IMR-90 (cell line): Measurements from ENCODE around the gene NTM. TPM values are rescaled to one million over a fixed set of nuclear protein-coding genes. Genes with fewer than 3 reads are reported as not detected.

Experiments
- ATAC-seq: fragments of 200-7000 bp; cut with Tn5 transposase; 2 replicates; pipeline ENCODE4 v1.9.1; 2020; ENCODE audit warnings: low read depth, mild to moderate bottlenecking, moderate library complexity
- BruUV-seq: library from RNA; stranded (reverse); fragments of 400-500 nt; replicated peaks from 2 replicates; lab custom pipeline; 2021; lab: Mats Ljungman, UMichigan
- CTCF ChIA-PET: fragments of 300-600 bp; formaldehyde crosslinking; extraction: SDS; loops from one replicate; lab custom pipeline; 2021; ENCODE audit warnings: antibody characterized with exemption; lab: Yijun Ruan, JAX
- POLR2A ChIA-PET: fragments of 300-600 bp; sonication (Branson Sonifier 250); formaldehyde crosslinking; loops from one replicate; lab custom pipeline; 2022; ENCODE audit warnings: antibody characterized with exemption; ENCODE audit not compliant: unreplicated experiment; lab: Charles Lee
- DNase-seq: peaks from one replicate; pipeline ENCODE4 v3.0.0; 2013
- H2AFZ ChIP-seq: replicated peaks from 2 replicates; pipeline ENCODE3; 2013; ENCODE audit warnings: low read length, mild to moderate bottlenecking; ENCODE audit not compliant: poor library complexity
- H2AK5ac ChIP-seq: 2 replicates; pipeline ENCODE4 v1.6.1; 2013; ENCODE audit warnings: low read depth, low read length, inconsistent platforms
- H2AK9ac ChIP-seq: replicated peaks from 2 replicates; pipeline ENCODE3; 2013; ENCODE audit warnings: mild to moderate bottlenecking, low read depth, low read length, moderate library complexity; ENCODE audit not compliant: poor library complexity
- H2BK120ac ChIP-seq: 2 replicates; pipeline ENCODE4 v1.6.1; 2013; ENCODE audit warnings: low read depth, low read length, inconsistent platforms
- H2BK15ac ChIP-seq: 3 replicates; pipeline ENCODE4 v1.6.1; 2013; ENCODE audit warnings: low read depth, low read length, inconsistent platforms
- H2BK20ac ChIP-seq: 2 replicates; pipeline ENCODE4 v1.6.1; 2013; ENCODE audit warnings: low read depth, mild to moderate bottlenecking, inconsistent platforms, low read length, moderate library complexity
- H2BK5ac ChIP-seq: 2 replicates; pipeline ENCODE4 v1.6.1; 2013; ENCODE audit warnings: mild to moderate bottlenecking, low read depth, low read length, inconsistent platforms; ENCODE audit not compliant: poor library complexity, severe bottlenecking
- H3K14ac ChIP-seq: replicated peaks from 2 replicates; pipeline ENCODE4 v1.6.1; 2013; ENCODE audit warnings: low read depth, low read length, inconsistent platforms
- H3K18ac ChIP-seq: 2 replicates; pipeline ENCODE4 v1.6.1; 2013; ENCODE audit warnings: low read depth, low read length, control low read depth
- H3K23ac ChIP-seq: 2 replicates; pipeline ENCODE4 v1.6.1; 2013; ENCODE audit warnings: low read depth, low read length, inconsistent platforms
- H3K27ac ChIP-seq: 2 replicates; pipeline ENCODE4 v1.5.1; 2013; ENCODE audit warnings: mild to moderate bottlenecking, control low read depth, low read length; ENCODE audit not compliant: insufficient read depth
- H3K27me3 ChIP-seq: 2 replicates; pipeline ENCODE4 v1.6.1; 2013; ENCODE audit warnings: low read length; ENCODE audit not compliant: control insufficient read depth, insufficient read depth
- H3K36me3 ChIP-seq: 2 replicates; pipeline ENCODE4 v1.6.1; 2013; ENCODE audit warnings: low read length, mixed read lengths; ENCODE audit not compliant: control insufficient read depth, insufficient read depth
- H3K4ac ChIP-seq: 2 replicates; pipeline ENCODE4 v1.6.1; 2013; ENCODE audit warnings: low read depth, low read length, inconsistent platforms
- H3K4me1 ChIP-seq: 2 replicates; pipeline ENCODE4 v1.6.1; 2013; ENCODE audit warnings: low read length, mixed read lengths; ENCODE audit not compliant: control insufficient read depth, insufficient read depth
- H3K4me2 ChIP-seq: 2 replicates; pipeline ENCODE4 v1.6.1; 2013; ENCODE audit warnings: low read depth, mild to moderate bottlenecking, control low read depth, low read length, moderate library complexity
- H3K4me3 ChIP-seq: 2 replicates; pipeline ENCODE4 v1.5.1; 2013; ENCODE audit warnings: low read depth, mild to moderate bottlenecking, control low read depth, low read length, moderate library complexity; ENCODE audit not compliant: insufficient read depth
- H3K56ac ChIP-seq: 2 replicates; pipeline ENCODE4 v1.6.1; 2013; ENCODE audit warnings: low read length, inconsistent platforms; ENCODE audit not compliant: insufficient read depth; ENCODE audit errors: extremely low read depth
- H3K79me1 ChIP-seq, 2 experiments: 2 replicates each; pipeline ENCODE4 v1.6.1; 2013; ENCODE audit warnings: low read length in 2 of 2, inconsistent platforms in 1 of 2, low read depth in 1 of 2
- H3K9ac ChIP-seq: 2 replicates; pipeline ENCODE4 v1.6.1; 2013; ENCODE audit warnings: low read depth, low read length, control low read depth
- H3K9me1 ChIP-seq: 2 replicates; pipeline ENCODE4 v1.6.1; 2013; ENCODE audit warnings: low read length, inconsistent platforms; ENCODE audit not compliant: insufficient read depth
- H3K9me3 ChIP-seq: 2 replicates; pipeline ENCODE4 v1.6.1; 2013; ENCODE audit warnings: low read length; ENCODE audit not compliant: control insufficient read depth, insufficient read depth
- H4K20me1 ChIP-seq: 2 replicates; pipeline ENCODE4 v1.6.1; 2013; ENCODE audit warnings: low read length, inconsistent platforms; ENCODE audit not compliant: insufficient read depth
- H4K5ac ChIP-seq: 2 replicates; pipeline ENCODE4 v1.6.1; 2013; ENCODE audit warnings: mild to moderate bottlenecking, low read depth, low read length, control low read depth
- H4K8ac ChIP-seq, 2 experiments: 2 replicates each; pipeline ENCODE4 v1.6.1; 2013; ENCODE audit warnings: low read depth in 2 of 2, low read length in 2 of 2, control low read depth in 1 of 2, inconsistent platforms in 1 of 2
- H4K91ac ChIP-seq: 2 replicates; pipeline ENCODE4 v1.6.1; 2013; ENCODE audit warnings: low read depth, low read length, inconsistent platforms; ENCODE audit not compliant: insufficient read depth
- MAFK ChIP-seq: IDR thresholded peaks from 2 replicates; pipeline ENCODE4 v1.6.1; 2012; ENCODE audit warnings: low read depth, low read length, improper control_type of control experiment
- RFX5 ChIP-seq: IDR thresholded peaks from 2 replicates; pipeline ENCODE4 v1.8.0; 2012; ENCODE audit warnings: low read depth, mild to moderate bottlenecking, low read length, moderate library complexity
- WGBS, 2 experiments: methylation state at CpG; one replicate each; pipeline versions ENCODE4 v1.1.5 to v1.1.7; 2013; ENCODE audit warnings: missing lambda C conversion rate in 2 of 2; ENCODE audit not compliant: insufficient read length in 1 of 2; ENCODE audit errors: extremely low coverage in 2 of 2; 5-methylcytosine and 5-hydroxymethylcytosine counted together
- dilution Hi-C: fragments of 300-500 bp; cut with HindIII; formaldehyde crosslinking; loops from one replicate; pipeline ENCODE4 v1.14.3; 2018; ENCODE audit warnings: low sequenced_read_pairs; ENCODE audit not compliant: unreplicated experiment
- in situ Hi-C: fragments of 300-500 bp; cut with MboI; formaldehyde crosslinking; loops from 3 replicates; pipeline ENCODE4 v1.14.3; 2019; ENCODE audit warnings: low sequenced_read_pairs, inconsistent platforms, mixed read lengths
- intact Hi-C: fragments of 100-400 bp; cut with micrococcal nuclease; formaldehyde crosslinking; loops from 2 replicates; pipeline ENCODE4 v1.10.0; 2022
- polyA plus RNA-seq, 3 experiments: library from polyadenylated mRNA; depleted of rRNA; stranded (reverse); fragments of >200 nt; gene quantifications; 2 replicates each; pipeline ENCODE4 v1.2.3, GENCODE V29; 2012; ENCODE audit warnings: low replicate concordance in 1 of 3
- total RNA-seq: library from RNA; depleted of rRNA; stranded (reverse); fragments of >200 nt; gene quantifications from 2 replicates; pipeline ENCODE4 v1.2.3, GENCODE V29; 2012

NTM gene
- total and polyA plus RNA-seq, 2 of the 4 experiments (the other 2 are of a cell fraction): 19.5 to 25.5 TPM

DNA sequence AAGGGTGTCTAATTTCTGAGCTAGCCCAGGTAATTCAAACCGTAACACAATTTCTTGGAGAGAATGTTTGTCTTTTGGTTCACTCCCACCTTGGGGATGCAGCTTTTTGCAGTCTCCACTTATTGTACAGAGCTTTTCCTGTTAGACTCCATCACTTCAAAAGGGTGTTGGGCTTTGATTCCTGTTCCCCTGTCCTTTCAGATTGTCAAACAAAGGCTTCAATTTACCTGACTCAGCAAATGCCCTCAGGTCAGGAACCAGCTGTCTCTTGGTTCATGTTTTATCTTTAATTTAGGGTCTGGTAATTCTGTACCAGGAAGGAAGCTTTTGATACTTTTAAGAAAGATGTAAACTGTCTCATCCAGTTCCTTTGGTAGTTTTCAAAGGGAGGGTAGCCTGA lies 880.6 kb downstream of the NTM start:
- H3K27ac ChIP-seq: no peak overlapping the region
- WGBS, 2 experiments: no CpG with 5 or more reads among the region's 1 CpG
- H3K27me3 ChIP-seq: no peaks in the 10 kb centered on the region
- H3K56ac ChIP-seq: no peak overlapping the region
- no peak overlapping the region for H2BK20ac ChIP-seq
- H3K14ac ChIP-seq: no peak overlapping the region
- no peak overlapping the region for H4K5ac ChIP-seq
- no peak overlapping the region for H3K4ac ChIP-seq
- no peak overlapping the region for H4K91ac ChIP-seq
- H3K18ac ChIP-seq: no peak overlapping the region
- H3K9me1 ChIP-seq: no peaks in the 10 kb centered on the region; the same call in 1 of the 2 replicates
- no peak overlapping the region for H2BK15ac ChIP-seq
- H2BK120ac ChIP-seq: no peak overlapping the region
- no peak overlapping the region for H2AK5ac ChIP-seq
- intact Hi-C loops (no loop called here), in situ Hi-C loops (no loop called here), dilution Hi-C loops (no loop called here)
- no peak overlapping the region for H2AFZ ChIP-seq
- H3K23ac ChIP-seq: no peak overlapping the region
- no peak overlapping the region for H3K4me2 ChIP-seq
- TF ChIP-seq MAFK: peak; percentile 93
- TF ChIP-seq RFX5: no peak
- no peaks in the 10 kb centered on the region for H4K20me1 ChIP-seq
- DNase-seq (no peak), ATAC-seq (no peak)
- H2BK5ac ChIP-seq: no peak overlapping the region
- ChIA-PET CTCF (interaction anchor here (0.6 to 1.3 kb wide), 3 partner anchors 8 to 99 kb away, joined by 3 to 5 read pairs (median 3); no protein-coding TSS in a partner anchor), POLR2A (no interaction called here)
- H3K79me1 ChIP-seq: 0 out of 4 replicates have a peak, but pooled peaks cover 0 to 4% of the 10 kb centered on the region in 2 experiments
- H3K9me3 ChIP-seq: no peaks in the 10 kb centered on the region
- no peak overlapping the region for H3K9ac ChIP-seq
- H2AK9ac ChIP-seq: no peak overlapping the region
- no peak overlapping the region for H3K4me3 ChIP-seq
- BruUV-seq: no TSS peak
- H3K4me1 ChIP-seq: no peaks in the 10 kb centered on the region
- H4K8ac ChIP-seq: no peak overlapping the region
- H3K36me3 ChIP-seq: no peaks in the 10 kb centered on the region
